Mesendoderm (in vitro differentiated cells): Measurements from ENCODE around the gene KMT2A.
"Not testable (repeated sequence)": the region's sequence is repeated elsewhere in the genome, so short reads cannot be mapped to it uniquely, and the experiment has no call there.

Source experiments
- DNase-seq: peaks from one replicate; pipeline ENCODE4 v3.0.0; 2013
- H2AK5ac ChIP-seq: 2 replicates; pipeline ENCODE4 v1.6.1; 2013; ENCODE audit warnings: low read length, inconsistent platforms
- H2BK120ac ChIP-seq: 2 replicates; pipeline ENCODE4 v1.6.1; 2013; ENCODE audit warnings: low read depth, mild to moderate bottlenecking, low read length, moderate library complexity, mixed read lengths
- H2BK15ac ChIP-seq: replicated peaks from 2 replicates; pipeline ENCODE4 v1.6.1; 2013; ENCODE audit warnings: low read depth, mild to moderate bottlenecking, moderate library complexity
- H2BK5ac ChIP-seq: 2 replicates; pipeline ENCODE4 v1.6.1; 2013; ENCODE audit warnings: low read length, inconsistent platforms
- H3K18ac ChIP-seq: 2 replicates; pipeline ENCODE4 v1.6.1; 2013; ENCODE audit warnings: mild to moderate bottlenecking, low read length, mixed read lengths
- H3K23ac ChIP-seq: one replicate; pipeline ENCODE4 v1.6.1; 2013; ENCODE audit warnings: low read length
- H3K27ac ChIP-seq: 2 replicates; pipeline ENCODE4 v1.5.1; 2013; ENCODE audit warnings: low read depth, mild to moderate bottlenecking, inconsistent platforms, low read length, moderate library complexity
- H3K27me3 ChIP-seq: 2 replicates; pipeline ENCODE4 v1.6.1; 2013; ENCODE audit warnings: low read length, control low read depth, mild to moderate bottlenecking, inconsistent platforms; ENCODE audit not compliant: insufficient read depth, poor library complexity
- H3K36me3 ChIP-seq: 2 replicates; pipeline ENCODE4 v1.6.1; 2013; ENCODE audit warnings: low read length, inconsistent platforms; ENCODE audit not compliant: control insufficient read depth, insufficient read depth
- H3K4ac ChIP-seq: one replicate; pipeline ENCODE4 v1.6.1; 2013; ENCODE audit warnings: low read depth, mild to moderate bottlenecking, low read length, moderate library complexity
- H3K4me1 ChIP-seq: 2 replicates; pipeline ENCODE4 v1.6.1; 2013; ENCODE audit warnings: low read depth, low read length, inconsistent platforms; ENCODE audit not compliant: control insufficient read depth
- H3K4me2 ChIP-seq: 2 replicates; pipeline ENCODE4 v1.6.1; 2013; ENCODE audit warnings: low read length
- H3K4me3 ChIP-seq: 2 replicates; pipeline ENCODE4 v1.5.1; 2013; ENCODE audit warnings: mild to moderate bottlenecking, low read length
- H3K56ac ChIP-seq: one replicate; pipeline ENCODE4 v1.6.1; 2013; ENCODE audit warnings: low read length
- H3K79me1 ChIP-seq: 2 replicates; pipeline ENCODE4 v1.6.1; 2013; ENCODE audit warnings: low read length, inconsistent platforms
- H3K79me2 ChIP-seq: 2 replicates; pipeline ENCODE4 v1.6.1; 2013; ENCODE audit warnings: mild to moderate bottlenecking, low read length; ENCODE audit not compliant: control insufficient read depth, insufficient read depth
- H3K9ac ChIP-seq: 2 replicates; pipeline ENCODE4 v1.6.1; 2013; ENCODE audit warnings: low read length, inconsistent platforms
- H4K5ac ChIP-seq: one replicate; pipeline ENCODE4 v1.6.1; 2013; ENCODE audit warnings: low read length
- H4K8ac ChIP-seq: one replicate; pipeline ENCODE4 v1.6.1; 2013; ENCODE audit warnings: low read depth, mild to moderate bottlenecking, control low read depth, low read length, moderate library complexity
- WGBS: extraction: QIAGEN DNeasy Blood & Tissue Kit; methylation state at CpG from one replicate; pipeline ENCODE4 v1.1.7; 2013; ENCODE audit warnings: low lambda C conversion rate, missing lambda C conversion rate; ENCODE audit not compliant: insufficient coverage; ENCODE audit errors: extremely low coverage; 5-methylcytosine and 5-hydroxymethylcytosine counted together

The KMT2A gene

GRCh38 chr11:118412921-118413320, 23.4 kb upstream of the KMT2A start:
- no peaks in the 10 kb centered on the region for H3K79me1 ChIP-seq
- H2BK5ac ChIP-seq, result no peak overlapping the region
- no peak overlapping the region for H3K4me3 ChIP-seq
- H3K27ac ChIP-seq, result no peak overlapping the region
- no peaks in the 10 kb centered on the region for H3K4me1 ChIP-seq
- no peak overlapping the region for H3K23ac ChIP-seq
- H3K79me2 ChIP-seq, result no peaks in the 10 kb centered on the region
- no peak overlapping the region for H3K56ac ChIP-seq
- H3K18ac ChIP-seq, result no peak overlapping the region
- H3K4me2 ChIP-seq, result no peak overlapping the region
- no peak for DNase-seq
- no peak overlapping the region for H2AK5ac ChIP-seq
- no peaks in the 10 kb centered on the region for H3K36me3 ChIP-seq
- no CpG with 5 or more reads among the region's 1 CpG for WGBS
- H4K8ac ChIP-seq, result no peak overlapping the region
- H2BK15ac ChIP-seq, result no peak overlapping the region
- H3K9ac ChIP-seq, result no peak overlapping the region
- no peaks in the 10 kb centered on the region for H3K27me3 ChIP-seq
- H4K5ac ChIP-seq, result no peak overlapping the region
- H2BK120ac ChIP-seq, result no peak overlapping the region
- H3K4ac ChIP-seq, result no peak overlapping the region

- no peak for DNase-seq
- WGBS, result no CpG with 5 or more reads among the region's 8 CpGs
- Histone ChIP-seq H2AK5ac (no peak overlapping the region), H3K36me3 (no peaks in the 10 kb centered on the region), H3K79me1 (no peaks in the 10 kb centered on the region), H3K56ac (peak overlapping the region; percentile 44), H3K4me3 (no peak overlapping the region), H4K5ac (no peak overlapping the region), H2BK5ac (no peak overlapping the region), H3K4me1 (no peaks in the 10 kb centered on the region), H3K4me2 (no peak overlapping the region), H3K18ac (no peak overlapping the region), H2BK15ac (no peak overlapping the region), H3K79me2 (no peaks in the 10 kb centered on the region), H4K8ac (no peak overlapping the region), H3K4ac (peak overlapping the region; percentile 0), H3K27ac (peak overlapping the region; percentile 39), H3K9ac (no peak overlapping the region), H3K23ac (no peak overlapping the region), H3K27me3 (no peaks in the 10 kb centered on the region), H2BK120ac (no peak overlapping the region)
Measured at GRCh38 chr11:118415062-118415738, 21.1 kb upstream of the KMT2A start.

GRCh38 chr11:118415739-118416068, 20.6 kb upstream of the KMT2A start:
- no peak overlapping the region for H2BK5ac ChIP-seq
- H3K4me2 ChIP-seq, result no peak overlapping the region
- no peaks in the 10 kb centered on the region for H3K27me3 ChIP-seq
- H3K23ac ChIP-seq, result no peak overlapping the region
- no peaks in the 10 kb centered on the region for H3K4me1 ChIP-seq
- H2BK120ac ChIP-seq, result no peak overlapping the region
- peak; percentile 99 for DNase-seq
- H3K56ac ChIP-seq, result peak overlapping the region; percentile 26
- no peak overlapping the region for H3K4ac ChIP-seq
- no peaks in the 10 kb centered on the region for H3K79me1 ChIP-seq
- H4K5ac ChIP-seq, result no peak overlapping the region
- no peak overlapping the region for H2AK5ac ChIP-seq
- H3K4me3 ChIP-seq, result no peak overlapping the region
- no peak overlapping the region for H4K8ac ChIP-seq
- H3K18ac ChIP-seq, result no peak overlapping the region
- peak overlapping the region; percentile 39 for H3K27ac ChIP-seq
- H3K36me3 ChIP-seq, result no peaks in the 10 kb centered on the region
- no peak overlapping the region for H3K9ac ChIP-seq
- H2BK15ac ChIP-seq, result no peak overlapping the region
- no peaks in the 10 kb centered on the region for H3K79me2 ChIP-seq

GRCh38 chr11:118416900-118417299, 19.4 kb upstream of the KMT2A start:
- not testable (repeated sequence) for H3K4ac ChIP-seq, H2BK5ac ChIP-seq, H3K4me1 ChIP-seq, H3K27ac ChIP-seq, H3K36me3 ChIP-seq, H3K18ac ChIP-seq, H2BK15ac ChIP-seq, H4K8ac ChIP-seq, H2BK120ac ChIP-seq, H3K4me3 ChIP-seq, H2AK5ac ChIP-seq, H3K23ac ChIP-seq, H3K56ac ChIP-seq, H3K9ac ChIP-seq, H3K79me1 ChIP-seq, DNase-seq, H3K4me2 ChIP-seq, H4K5ac ChIP-seq, H3K79me2 ChIP-seq, H3K27me3 ChIP-seq

- no peaks in the 10 kb centered on the region for H3K4me1 ChIP-seq
- no CpG with 5 or more reads among the region's 4 CpGs for WGBS
Measured at GRCh38 chr11:118417801-118418200, 18.5 kb upstream of the KMT2A start.

GRCh38 chr11:118418766-118419165, 17.5 kb upstream of the KMT2A start:
- no peak overlapping the region for H2BK5ac ChIP-seq
- no peak overlapping the region for H3K56ac ChIP-seq
- WGBS, result no CpG with 5 or more reads among the region's 5 CpGs
- H3K4ac ChIP-seq, result no peak overlapping the region
- no peak overlapping the region for H3K18ac ChIP-seq
- H3K79me1 ChIP-seq, result no peaks in the 10 kb centered on the region
- no peak overlapping the region for H3K4me3 ChIP-seq
- no peak overlapping the region for H4K5ac ChIP-seq
- no peaks in the 10 kb centered on the region for H3K27me3 ChIP-seq
- no peak overlapping the region for H3K23ac ChIP-seq
- H2BK120ac ChIP-seq, result no peak overlapping the region
- no peak overlapping the region for H3K9ac ChIP-seq
- H3K4me1 ChIP-seq, result no peaks in the 10 kb centered on the region
- no peak for DNase-seq
- H3K79me2 ChIP-seq, result no peaks in the 10 kb centered on the region
- no peak overlapping the region for H2AK5ac ChIP-seq
- no peak overlapping the region for H2BK15ac ChIP-seq
- no peaks in the 10 kb centered on the region for H3K36me3 ChIP-seq
- no peak overlapping the region for H4K8ac ChIP-seq
- no peak overlapping the region for H3K27ac ChIP-seq
- H3K4me2 ChIP-seq, result no peak overlapping the region

More at GRCh38 chr11:118417801-118418200, 18.5 kb upstream of the KMT2A start:
- no peak overlapping the region for H3K23ac ChIP-seq
- H3K27ac ChIP-seq, result peak overlapping the region; percentile 9
- DNase-seq, result peak; percentile 30
- H3K36me3 ChIP-seq, result no peaks in the 10 kb centered on the region
- no peak overlapping the region for H3K4me2 ChIP-seq
- no peak overlapping the region for H2BK15ac ChIP-seq
- H3K18ac ChIP-seq, result no peak overlapping the region
- no peak overlapping the region for H2AK5ac ChIP-seq
- no peaks in the 10 kb centered on the region for H3K27me3 ChIP-seq
- no peaks in the 10 kb centered on the region for H3K79me1 ChIP-seq
- no peak overlapping the region for H4K5ac ChIP-seq
- H3K9ac ChIP-seq, result no peak overlapping the region
- H3K4me3 ChIP-seq, result no peak overlapping the region
- no peak overlapping the region for H4K8ac ChIP-seq
- H3K79me2 ChIP-seq, result no peaks in the 10 kb centered on the region
- no peak overlapping the region for H2BK5ac ChIP-seq
- no peak overlapping the region for H3K56ac ChIP-seq
- H2BK120ac ChIP-seq, result no peak overlapping the region
- no peak overlapping the region for H3K4ac ChIP-seq
